ENCODE measurements around the gene PAX9. TPM values are rescaled to one million over a fixed set of nuclear protein-coding genes. Genes with fewer than 3 reads are reported as not detected.
A peak's percentile ranks its signal among the peaks of the same experiment; 100 is the strongest.

Gene PAX9
- total and polyA plus RNA-seq, 2 of the 13 experiments (the other 11 are each of a cell fraction or from before 2014, with no cell fraction given): 0.03 TPM; not detected in 1

DNA sequence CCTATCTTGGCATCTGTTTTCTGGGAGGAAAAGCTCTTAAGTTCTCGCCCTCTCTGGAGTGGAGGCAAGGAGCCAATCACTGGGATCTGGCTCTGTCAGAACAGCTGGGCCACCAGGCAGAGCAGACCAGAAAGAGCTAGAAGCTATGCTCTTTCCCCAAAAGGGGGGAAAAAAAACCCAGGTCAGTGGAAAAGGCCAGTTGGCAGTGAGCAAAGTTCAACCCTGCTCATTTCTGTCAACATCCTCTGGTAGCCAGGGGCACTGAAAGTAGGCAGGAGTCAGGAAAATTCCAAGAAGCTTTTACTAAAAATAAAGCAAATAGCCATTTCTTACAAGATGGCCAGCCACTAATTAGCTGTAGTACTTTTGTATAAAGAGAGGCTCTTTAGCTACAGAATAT, 36.6 kb upstream of the PAX9 start (continued):
- TF ChIP-seq NCOA2 (CRISPR knock-in tag; IDR thresholded peaks at IDR 0.05) (0 out of 2 replicates have a peak, but pooled peaks have one; percentile 14), ZNF788 (CRISPR knock-in tag; IDR thresholded peaks at IDR 0.05; ENCODE audit: borderline replicate concordance) (0 out of 2 replicates have a peak, but pooled peaks have one; percentile 14), LCORL (IDR thresholded peaks at IDR 0.05) (no peak), LCORL (CRISPR knock-in tag; IDR thresholded peaks at IDR 0.05) (peak; percentile 43; the same call in 1 of the 2 replicates), ZNF644 (CRISPR knock-in tag; IDR thresholded peaks at IDR 0.05; ENCODE audit: low read depth) (peak; percentile 98), ATF7-NPFF (CRISPR knock-in tag; IDR thresholded peaks at IDR 0.05; ENCODE audit: low read depth) (no peak), ZNF10 (CRISPR knock-in tag; IDR thresholded peaks at IDR 0.05; ENCODE audit: borderline replicate concordance, low read depth) (no peak), ZFP62 (CRISPR knock-in tag; IDR thresholded peaks at IDR 0.05) (no peak), ZBTB4 (CRISPR knock-in tag; IDR thresholded peaks at IDR 0.05; ENCODE audit: borderline replicate concordance) (no peak), PAXIP1 (CRISPR knock-in tag; conservative IDR thresholded peaks at IDR 0.05) (peak; percentile 28), REPIN1 (CRISPR knock-in tag; IDR thresholded peaks at IDR 0.05; ENCODE audit: borderline replicate concordance, low read depth) (no peak), SOX13 (IDR thresholded peaks at IDR 0.05) (no peak), SOX13 (CRISPR knock-in tag; conservative IDR thresholded peaks at IDR 0.05 in 1 of 2, IDR thresholded peaks at IDR 0.05 in 1 of 2) (peak in 1 of 2 experiments; percentile 26; a peak in 1 of 4 replicates), E2F5 (CRISPR knock-in tag; conservative IDR thresholded peaks at IDR 0.05) (no peak), RARA (CRISPR knock-in tag; IDR thresholded peaks at IDR 0.05) (0 out of 2 replicates have a peak, but pooled peaks have one; percentile 32), ZNF580 (CRISPR knock-in tag; IDR thresholded peaks at IDR 0.05; ENCODE audit: borderline replicate concordance, low read depth) (no peak), DBP (CRISPR knock-in tag; IDR thresholded peaks at IDR 0.05; ENCODE audit: not compliant biosample characterization) (no peak), ZNF75D (CRISPR knock-in tag; IDR thresholded peaks at IDR 0.05; ENCODE audit: borderline replicate concordance) (no peak), MTA3 (CRISPR knock-in tag; IDR thresholded peaks at IDR 0.05) (no peak)
- TF ChIP-seq, protein P1, sequence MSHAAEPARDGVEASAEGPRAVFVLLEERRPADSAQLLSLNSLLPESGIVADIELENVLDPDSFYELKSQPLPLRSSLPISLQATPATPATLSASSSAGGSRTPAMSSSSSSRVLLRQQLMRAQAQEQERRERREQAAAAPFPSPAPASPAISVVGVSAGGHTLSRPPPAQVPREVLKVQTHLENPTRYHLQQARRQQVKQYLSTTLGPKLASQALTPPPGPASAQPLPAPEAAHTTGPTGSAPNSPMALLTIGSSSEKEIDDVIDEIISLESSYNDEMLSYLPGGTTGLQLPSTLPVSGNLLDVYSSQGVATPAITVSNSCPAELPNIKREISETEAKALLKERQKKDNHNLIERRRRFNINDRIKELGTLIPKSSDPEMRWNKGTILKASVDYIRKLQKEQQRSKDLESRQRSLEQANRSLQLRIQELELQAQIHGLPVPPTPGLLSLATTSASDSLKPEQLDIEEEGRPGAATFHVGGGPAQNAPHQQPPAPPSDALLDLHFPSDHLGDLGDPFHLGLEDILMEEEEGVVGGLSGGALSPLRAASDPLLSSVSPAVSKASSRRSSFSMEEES (CRISPR knock-in tag; IDR thresholded peaks at IDR 0.05): no peak

All from HepG2 (cell line).